Hypothalamus (tissue), 51 donors: ENCODE results near the gene MAP3K5.

Source experiments
- DNase-seq, 51 donors: peaks; one replicate each; lab custom pipeline; 2025; lab: John Stamatoyannopoulos, UW

The MAP3K5 gene

GRCh38 chr6:136614350-136614749, 177.9 kb downstream of the MAP3K5 start:
- no peak for DNase-seq

- DNase-seq: no peak
Observed at GRCh38 chr6:136613477-136613876, 178.8 kb downstream of the MAP3K5 start.

- DNase-seq: no peak
Observed at GRCh38 chr6:136612666-136613389, 179.4 kb downstream of the MAP3K5 start.

DNA sequence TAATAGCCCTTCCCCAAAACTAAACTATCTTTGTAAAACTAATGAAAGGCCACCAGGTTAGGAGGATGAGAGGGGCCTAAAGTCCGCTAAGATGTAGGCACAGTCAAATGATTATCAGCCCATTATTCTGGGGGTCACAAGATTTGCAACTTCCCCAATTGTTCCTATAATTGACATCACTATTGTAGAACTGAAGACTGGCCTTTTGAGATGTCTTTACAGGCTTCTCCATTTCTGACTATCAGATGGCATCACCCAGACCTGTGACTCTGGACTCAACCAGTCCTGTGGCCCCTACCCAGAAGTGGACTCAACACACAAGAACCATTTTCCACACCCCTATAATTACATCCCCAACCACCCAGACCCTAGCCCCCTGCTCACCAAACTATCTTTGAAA, 180.5 kb downstream of the MAP3K5 start:
- DNase-seq: no peak

DNA sequence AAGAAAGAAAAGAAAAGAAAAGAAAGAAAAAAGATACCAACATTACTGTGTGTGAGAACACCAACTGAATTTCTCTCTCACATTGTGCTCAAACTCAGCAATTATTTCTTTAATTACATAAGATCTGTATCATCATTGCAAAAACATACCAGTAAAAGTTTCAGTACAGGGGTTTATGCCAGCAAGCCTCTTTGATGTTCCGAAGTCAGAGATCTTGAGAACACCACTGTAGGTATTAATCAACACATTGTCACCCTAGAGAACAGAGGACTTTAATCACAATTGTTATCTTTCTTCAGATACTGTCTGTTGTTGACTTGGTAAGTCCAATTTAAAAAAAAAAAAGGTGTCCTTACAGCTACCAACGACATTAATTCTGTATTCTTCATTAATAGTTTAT, 181.1 kb downstream of the MAP3K5 start:
- DNase-seq: no peak

- peak in 3 of 51 donors; percentile 4 to 13 (median 4) for DNase-seq
Observed at GRCh38 chr6:136609873-136610706, 182.2 kb downstream of the MAP3K5 start.

DNA sequence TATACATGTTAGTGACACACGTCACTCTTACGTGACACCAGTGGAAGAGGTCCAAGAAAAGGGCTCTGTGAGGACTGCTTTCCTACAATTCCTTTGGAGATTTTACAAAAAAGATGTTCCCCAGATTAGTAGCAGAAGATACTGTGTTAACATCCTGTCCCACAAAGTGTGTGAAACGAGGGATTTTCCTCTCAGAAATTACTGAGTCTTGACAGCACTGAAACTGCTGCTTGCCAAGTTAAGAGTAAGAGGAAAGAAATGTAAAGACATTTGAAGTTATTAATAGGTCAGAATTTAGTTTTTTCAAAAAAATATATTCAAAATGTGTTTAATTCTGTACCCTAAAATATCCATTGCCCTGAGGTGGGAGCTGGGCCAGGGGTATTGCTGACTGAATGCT, 183.3 kb downstream of the MAP3K5 start:
- no peak for DNase-seq

- DNase-seq: peak in 32 of 51 donors; percentile 1 to 59 (median 16)
Observed at GRCh38 chr6:136607932-136608772, 184.1 kb downstream of the MAP3K5 start.

GRCh38 chr6:136607204-136607931, 184.9 kb downstream of the MAP3K5 start:
- no peak for DNase-seq

DNA sequence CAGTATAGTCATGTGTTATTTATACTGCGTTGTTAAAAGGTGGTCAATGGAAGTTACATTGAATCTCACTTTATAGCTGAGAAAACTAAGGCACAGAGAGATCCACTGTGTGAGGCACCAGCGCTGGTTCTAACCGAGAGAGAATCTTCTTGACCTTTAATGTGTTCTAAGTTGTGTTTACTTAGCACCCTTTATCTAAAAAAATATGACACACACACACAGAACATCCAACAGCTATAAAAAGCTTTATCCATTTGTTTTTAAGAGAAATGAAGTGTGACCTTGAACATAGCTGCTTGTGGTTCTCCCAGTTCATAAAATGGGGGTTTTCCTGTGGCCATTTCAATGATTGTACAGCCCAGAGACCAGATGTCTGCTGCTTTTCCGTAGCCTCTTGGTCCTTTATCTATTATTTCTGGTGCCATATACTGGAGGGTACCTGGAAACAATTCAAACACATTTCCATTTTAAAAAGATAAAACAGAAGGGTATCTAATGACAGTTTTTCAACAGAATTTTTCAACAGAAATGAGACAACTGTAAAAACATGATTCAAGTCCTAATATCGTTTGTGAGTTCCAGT, 187.3 kb downstream of the MAP3K5 start:
- no peak for DNase-seq

- no peak for DNase-seq
Observed at GRCh38 chr6:136604328-136604825, 187.9 kb downstream of the MAP3K5 start.

DNA sequence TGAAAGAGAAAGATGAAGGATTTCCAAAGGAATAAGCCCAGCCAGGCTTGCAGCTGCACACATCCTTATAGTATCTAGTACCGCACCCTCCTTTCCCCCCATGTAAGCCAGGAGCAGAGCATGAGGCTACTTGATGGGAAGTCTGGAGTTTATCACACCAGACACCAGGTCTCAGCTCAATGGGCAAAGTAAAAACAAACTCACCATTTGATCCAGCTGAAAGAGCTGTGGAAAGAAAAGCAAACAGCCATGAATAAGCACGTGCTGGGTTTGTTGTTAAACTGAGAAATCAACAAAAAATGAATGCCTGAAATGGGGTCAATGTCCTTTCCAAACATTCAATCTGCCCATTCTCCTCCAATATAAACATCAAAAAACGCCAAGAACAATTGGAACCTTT, 191.5 kb downstream of the MAP3K5 start:
- DNase-seq: no peak

DNA sequence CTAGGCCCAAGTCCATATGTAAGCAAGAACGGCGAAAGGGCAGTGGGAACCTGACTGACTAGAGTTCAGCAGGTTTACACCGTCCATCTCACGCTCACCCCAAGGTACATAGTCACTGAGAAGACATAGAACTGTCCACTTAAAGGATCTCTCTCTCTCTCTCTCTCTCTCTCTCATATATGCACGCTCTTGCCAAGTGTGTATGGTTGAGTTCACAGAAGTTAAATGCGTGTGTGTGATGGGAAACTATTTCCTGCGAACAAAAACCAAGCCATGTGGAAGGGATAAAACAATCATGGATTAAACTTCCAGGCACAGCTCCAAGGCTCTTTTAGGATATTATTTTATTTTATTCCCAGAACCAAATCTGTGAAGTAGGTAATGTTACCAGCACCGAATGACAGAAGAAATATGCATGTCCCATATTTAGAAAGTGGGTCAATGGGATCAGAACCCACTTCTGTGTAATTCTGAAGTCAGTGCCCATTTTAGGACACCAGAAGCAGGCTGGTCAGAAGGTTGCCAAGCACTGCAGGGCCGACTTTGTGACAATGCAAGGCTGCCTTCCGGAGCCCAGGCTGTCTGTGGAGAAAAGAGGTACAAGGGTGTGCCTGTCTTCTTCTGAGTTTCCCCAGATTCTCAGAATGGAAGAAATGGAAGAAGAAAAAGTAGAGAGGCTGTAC, 192.8 kb downstream of the MAP3K5 start:
- DNase-seq: no peak

- DNase-seq: no peak
Observed at GRCh38 chr6:136598048-136598447, 194.2 kb downstream of the MAP3K5 start.

- DNase-seq: no peak
Observed at GRCh38 chr6:136594671-136595070, 197.6 kb downstream of the MAP3K5 start.

DNA sequence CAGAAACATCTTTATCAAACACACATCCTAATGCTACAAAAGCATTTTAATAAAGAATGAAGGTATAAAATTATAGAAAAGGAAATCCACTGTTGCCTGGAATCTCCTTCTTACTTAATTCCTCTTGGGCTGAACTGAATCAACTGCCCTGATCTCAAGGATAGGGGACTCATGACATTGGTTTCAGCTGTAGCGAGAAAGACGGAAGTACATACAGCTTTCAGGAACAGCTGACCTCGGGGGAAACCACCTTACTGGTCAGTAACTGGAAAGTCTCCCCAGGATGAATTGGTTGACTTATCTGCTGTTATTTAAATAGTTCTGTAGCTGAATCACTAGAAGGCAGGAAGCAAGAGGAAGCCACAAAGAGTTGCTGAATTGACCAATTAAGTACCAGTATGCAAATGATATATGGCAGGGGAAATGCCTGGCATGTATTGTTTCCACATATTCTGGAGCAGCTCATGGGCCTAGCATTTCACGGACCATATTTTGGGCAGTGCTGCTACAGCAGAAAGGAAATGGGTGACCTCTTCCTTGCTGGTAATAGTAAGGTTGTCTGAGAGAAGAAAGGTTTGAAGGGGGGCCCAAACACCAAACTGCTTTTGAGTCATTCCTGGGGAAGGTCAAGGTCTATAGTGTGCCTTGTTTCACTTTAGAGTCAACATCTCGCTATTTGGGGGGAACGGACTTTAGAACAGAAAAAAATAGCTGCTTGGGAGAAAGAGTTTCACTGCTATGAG, 198.4 kb downstream of the MAP3K5 start:
- DNase-seq: peak in 2 of 51 donors; percentile 3 to 21

GRCh38 chr6:136592930-136593673, 199.2 kb downstream of the MAP3K5 start:
- DNase-seq: no peak

DNA sequence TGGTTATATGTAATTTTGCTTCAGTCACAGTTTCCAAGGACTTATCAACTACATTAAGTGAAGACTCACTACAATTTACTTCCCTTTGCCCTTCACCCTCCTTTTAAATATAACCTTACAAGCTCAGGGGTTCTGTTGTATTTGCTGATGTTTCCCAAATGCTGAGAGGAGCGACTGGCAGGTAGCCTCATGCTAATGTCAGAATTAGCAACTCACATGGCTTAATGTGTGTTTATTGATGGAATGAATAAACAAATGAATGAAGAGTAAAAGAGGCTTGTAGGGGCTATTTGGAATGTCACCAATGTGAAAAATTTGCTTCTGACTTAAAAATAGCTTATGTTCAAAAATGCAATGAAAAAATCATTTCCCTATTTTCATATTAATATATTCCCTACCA, 200.7 kb downstream of the MAP3K5 start:
- no peak for DNase-seq
